Fibroblast of pulmonary artery (primary cell): Measurements from ENCODE around the gene PRODH.
"Not testable (repeated sequence)": the region's sequence is repeated elsewhere in the genome, so short reads cannot be mapped to it uniquely, and the experiment has no call there.

Experiments used
- DNase-seq: peaks from one replicate; pipeline ENCODE4 v3.0.0-alpha.2; 2010; ENCODE audit warnings: low read depth
- H3K4me3 ChIP-seq: replicated peaks from 2 replicates; pipeline ENCODE4 v1.5.1; 2011; ENCODE audit warnings: low read depth, mild to moderate bottlenecking, control low read depth, low read length, moderate library complexity
- TF ChIP-seq, protein P1 (sequence below): IDR thresholded peaks from 2 replicates; pipeline ENCODE4 v1.5.1; 2011; ENCODE audit warnings: mild to moderate bottlenecking, control low read depth, low read length, inconsistent platforms; ENCODE audit errors: missing control alignments

PRODH gene

DNA sequence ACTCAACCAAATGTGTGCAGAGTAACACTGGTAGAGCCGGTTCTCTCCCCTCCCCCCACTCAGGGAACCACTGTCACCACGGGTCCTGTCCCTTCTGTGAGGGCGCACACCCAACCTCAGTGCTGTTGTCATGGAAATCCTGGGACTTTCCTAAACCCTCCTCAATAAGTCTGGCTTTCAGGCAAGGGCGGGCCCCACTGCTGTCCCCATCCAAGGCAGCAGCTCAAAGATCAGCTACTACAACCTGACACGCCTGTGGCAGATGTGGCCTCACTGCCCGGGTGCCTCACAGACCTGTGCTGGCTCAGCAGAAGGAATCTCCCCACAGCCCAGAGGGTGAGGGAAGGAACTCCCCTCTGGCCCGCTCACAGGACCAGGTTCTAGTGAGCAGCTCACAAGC lies 2.2 kb downstream of the PRODH start:
- H3K4me3 ChIP-seq: no peak overlapping the region
- no peak for DNase-seq
- TF ChIP-seq, protein P1, sequence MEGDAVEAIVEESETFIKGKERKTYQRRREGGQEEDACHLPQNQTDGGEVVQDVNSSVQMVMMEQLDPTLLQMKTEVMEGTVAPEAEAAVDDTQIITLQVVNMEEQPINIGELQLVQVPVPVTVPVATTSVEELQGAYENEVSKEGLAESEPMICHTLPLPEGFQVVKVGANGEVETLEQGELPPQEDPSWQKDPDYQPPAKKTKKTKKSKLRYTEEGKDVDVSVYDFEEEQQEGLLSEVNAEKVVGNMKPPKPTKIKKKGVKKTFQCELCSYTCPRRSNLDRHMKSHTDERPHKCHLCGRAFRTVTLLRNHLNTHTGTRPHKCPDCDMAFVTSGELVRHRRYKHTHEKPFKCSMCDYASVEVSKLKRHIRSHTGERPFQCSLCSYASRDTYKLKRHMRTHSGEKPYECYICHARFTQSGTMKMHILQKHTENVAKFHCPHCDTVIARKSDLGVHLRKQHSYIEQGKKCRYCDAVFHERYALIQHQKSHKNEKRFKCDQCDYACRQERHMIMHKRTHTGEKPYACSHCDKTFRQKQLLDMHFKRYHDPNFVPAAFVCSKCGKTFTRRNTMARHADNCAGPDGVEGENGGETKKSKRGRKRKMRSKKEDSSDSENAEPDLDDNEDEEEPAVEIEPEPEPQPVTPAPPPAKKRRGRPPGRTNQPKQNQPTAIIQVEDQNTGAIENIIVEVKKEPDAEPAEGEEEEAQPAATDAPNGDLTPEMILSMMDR: no peak

DNA sequence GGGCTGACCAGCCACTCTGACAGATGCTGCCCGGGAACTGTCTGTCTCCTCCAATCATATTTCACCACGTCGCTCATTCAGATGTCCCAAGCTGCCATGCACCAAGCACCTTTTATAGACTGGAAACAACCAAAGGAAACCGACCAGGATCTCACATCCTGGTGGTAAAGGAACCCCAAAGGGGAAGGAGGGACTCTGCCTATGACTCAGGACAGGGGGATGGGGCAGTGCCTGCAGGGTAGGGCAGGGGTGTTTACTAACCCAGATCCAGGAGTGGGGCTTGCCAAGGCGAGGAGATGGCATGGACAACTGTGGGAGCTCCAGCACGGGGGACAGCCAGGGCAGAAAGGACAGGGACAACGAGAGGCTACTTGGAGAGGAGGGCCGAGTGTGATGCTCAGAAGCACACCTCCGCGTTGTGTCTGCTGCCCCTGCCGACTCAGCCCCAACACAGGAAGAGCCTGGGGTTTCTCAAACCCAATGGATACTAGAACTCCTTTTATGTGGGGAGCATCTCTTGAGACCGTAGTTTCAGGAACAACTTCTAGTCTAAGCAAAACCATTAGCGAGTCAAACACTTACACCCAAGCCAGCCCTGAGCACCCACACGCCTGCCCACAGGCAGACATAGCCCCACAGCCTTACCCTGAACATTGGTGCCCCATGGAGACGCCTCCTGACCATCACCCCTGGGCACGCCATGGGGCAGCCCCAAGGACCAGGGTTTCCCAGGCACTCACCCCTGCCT lies 4.0 kb downstream of the PRODH start:
- DNase-seq: no peak
- TF ChIP-seq, protein P1: no peak

DNA sequence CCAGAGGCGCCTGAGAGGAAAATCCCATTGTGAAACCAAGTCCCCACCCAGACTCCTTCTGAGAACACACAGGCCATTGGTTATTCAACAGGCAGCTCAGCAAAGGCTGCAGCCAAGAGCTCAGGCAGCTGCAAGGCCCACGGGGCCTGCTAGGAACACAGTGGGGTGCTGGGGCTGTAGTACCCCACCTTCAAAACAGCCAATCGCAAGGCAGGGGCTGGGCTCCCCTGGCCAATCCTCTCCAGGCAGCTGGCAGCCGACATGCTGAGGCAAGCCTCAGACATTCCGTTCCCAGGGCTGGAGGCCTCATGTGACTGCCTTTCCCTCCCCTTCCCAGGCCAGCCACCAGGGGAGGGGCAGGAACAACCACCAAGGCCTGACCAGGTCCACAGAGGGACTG lies 6.6 kb downstream of the PRODH start:
- TF ChIP-seq, protein P1: no peak
- no peak for DNase-seq
- H3K4me3 ChIP-seq: no peak overlapping the region

More for the DNA sequence above, 4.0 kb downstream of the PRODH start:
- no peak overlapping the region for H3K4me3 ChIP-seq

DNA sequence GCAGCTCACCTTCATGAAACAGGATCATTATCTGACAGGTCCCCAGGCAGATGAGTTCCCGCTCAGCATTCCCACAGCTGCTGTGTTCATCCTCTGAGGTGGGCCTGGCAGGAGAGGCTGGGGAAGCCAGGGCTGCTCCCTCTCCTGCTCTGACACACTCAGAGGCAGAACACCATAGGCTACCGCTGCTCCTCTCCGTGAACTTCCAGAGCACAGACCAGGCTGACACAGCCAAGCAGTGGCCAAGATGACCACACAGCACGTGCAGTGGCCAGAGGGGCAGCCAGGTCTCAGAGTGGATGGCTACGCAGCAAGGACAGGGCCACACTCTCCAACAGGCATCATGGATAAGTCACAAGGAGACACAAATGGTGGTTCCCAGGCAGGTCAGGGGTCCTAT lies 8.5 kb downstream of the PRODH start:
- TF ChIP-seq, protein P1: no peak
- no peak for DNase-seq
- H3K4me3 ChIP-seq: no peak overlapping the region

DNA sequence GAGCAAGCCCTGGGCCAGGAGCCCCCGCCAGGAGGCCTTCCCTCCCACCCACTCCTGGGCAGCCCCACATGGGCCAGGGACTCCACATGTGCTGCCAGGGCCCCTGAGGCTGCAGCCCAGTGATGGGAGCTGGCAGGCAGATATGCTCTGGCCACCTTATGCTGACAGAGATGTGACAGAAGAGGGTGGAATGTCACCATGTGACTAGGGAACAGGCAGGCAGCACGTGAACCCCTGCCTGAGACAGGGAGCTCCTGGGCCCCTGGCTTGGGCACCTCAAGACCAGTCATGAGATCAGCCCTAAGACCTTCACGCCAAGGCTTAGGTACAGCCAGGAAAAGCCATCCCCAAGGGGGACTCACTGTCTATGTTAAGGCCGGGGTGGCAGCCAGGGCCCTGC lies 9.1 kb downstream of the PRODH start:
- TF ChIP-seq, protein P1: no peak

DNA sequence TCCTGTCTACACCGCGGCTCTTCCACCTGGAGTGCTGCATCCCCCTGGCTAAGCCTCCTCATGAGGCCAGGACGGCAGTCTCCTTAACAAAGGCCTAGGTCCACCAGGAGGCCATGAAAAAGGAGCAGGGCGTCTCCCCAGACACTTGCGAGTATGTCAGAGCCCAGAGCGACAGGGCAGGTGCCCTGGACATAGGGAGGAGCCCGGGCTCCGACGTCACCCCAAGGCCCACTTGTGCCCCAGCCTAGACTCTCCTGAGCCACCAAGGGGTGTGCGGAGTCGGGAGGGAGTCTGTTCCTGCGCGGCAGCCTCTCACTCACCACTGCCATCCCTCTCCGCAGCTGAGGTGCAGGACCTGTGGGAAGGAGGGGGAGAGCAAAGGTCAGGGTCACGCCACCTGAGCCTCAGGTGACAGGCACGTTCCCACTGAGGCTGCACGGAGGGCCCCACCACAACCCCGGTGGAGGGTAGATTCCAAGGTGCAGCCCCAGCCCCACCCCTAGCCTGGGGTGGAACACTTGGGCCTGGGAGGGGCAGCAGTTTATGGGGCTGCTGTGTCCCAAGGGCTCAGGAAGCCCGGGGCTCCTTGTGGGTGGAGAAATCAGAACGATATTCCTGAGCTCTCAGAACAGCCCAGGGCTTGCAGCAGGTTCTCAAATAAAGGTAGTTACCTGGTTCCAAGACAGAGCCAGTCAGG lies 10.6 kb downstream of the PRODH start:
- TF ChIP-seq, protein P1: no peak
- DNase-seq: no peak
- no peak overlapping the region for H3K4me3 ChIP-seq

More for the DNA sequence above, 9.1 kb downstream of the PRODH start:
- H3K4me3 ChIP-seq: no peak overlapping the region
- DNase-seq: no peak

DNA sequence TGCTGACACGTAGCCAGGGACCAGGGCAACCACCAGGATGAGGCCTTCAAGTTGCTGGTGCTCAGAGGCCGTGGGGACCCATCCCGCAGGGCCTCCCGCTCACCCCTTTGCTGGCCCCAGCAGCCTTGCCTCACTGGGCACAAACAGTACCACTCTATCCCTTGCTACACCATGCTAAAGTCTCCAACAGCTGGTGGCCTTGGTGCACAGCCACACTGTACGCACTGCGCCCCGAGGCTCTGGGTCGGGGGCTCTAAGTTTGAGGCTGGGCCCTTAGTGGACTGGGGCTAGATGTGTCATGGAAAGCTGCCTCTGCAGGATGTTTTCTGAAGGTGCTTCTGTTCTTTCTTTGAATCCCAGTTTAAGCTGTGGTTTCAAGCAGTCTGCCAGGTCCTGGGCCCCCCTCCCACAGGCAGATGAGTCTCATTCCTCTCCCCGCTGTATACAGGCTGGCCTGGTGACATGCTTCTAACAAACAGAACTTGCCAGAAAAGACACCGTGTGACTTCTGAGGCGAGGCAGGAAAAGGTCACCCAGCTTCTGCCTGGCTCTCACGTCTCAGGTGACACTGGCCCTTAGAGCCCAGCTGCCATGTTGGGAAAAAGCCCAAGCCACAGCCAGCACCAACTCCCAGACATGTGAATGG lies 15.7 kb downstream of the PRODH start:
- not testable (repeated sequence) for H3K4me3 ChIP-seq, DNase-seq

DNA sequence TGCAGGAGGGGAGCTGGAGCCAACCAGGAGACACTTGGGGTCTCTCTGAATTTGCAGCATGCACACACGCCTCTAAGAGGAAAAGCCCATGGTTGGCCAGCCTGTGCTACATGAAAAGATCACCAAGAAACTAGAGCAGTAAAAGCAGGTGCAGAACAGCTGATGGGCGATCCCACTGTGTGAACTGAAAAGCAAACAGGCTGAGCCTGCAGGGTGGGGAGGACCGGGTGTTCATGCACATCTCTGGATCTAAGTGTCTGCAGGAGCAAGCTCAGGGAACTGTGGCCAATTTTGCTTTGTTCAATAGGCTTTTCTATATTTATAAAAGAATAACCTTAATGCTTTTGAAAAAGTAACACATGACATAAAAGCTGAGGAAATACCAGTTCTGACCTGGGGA lies 18.3 kb downstream of the PRODH start:
- not testable (repeated sequence) for DNase-seq

DNA sequence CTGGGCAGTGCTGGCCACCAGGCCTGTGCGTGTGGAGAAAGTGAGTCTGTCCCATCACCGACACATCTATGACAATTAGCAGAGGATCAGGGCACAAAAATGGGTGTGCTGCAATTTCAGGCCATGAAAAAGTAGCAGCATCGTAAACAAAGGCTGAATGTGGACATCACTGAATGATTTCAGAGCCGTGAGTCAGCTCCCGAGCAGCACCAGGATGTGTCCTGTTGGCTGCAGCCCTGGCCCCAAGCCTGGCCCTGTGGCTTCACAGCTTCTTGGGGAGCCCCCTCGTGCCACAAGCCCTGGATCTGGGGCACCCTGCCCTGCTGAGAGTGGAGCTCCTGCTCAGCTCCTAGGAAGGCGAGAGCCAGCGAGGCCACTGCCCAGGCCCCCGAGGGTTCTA lies 20.5 kb downstream of the PRODH start:
- DNase-seq, H3K4me3 ChIP-seq: not testable (repeated sequence)

More for the DNA sequence above, 18.3 kb downstream of the PRODH start:
- H3K4me3 ChIP-seq: not testable (repeated sequence)

DNA sequence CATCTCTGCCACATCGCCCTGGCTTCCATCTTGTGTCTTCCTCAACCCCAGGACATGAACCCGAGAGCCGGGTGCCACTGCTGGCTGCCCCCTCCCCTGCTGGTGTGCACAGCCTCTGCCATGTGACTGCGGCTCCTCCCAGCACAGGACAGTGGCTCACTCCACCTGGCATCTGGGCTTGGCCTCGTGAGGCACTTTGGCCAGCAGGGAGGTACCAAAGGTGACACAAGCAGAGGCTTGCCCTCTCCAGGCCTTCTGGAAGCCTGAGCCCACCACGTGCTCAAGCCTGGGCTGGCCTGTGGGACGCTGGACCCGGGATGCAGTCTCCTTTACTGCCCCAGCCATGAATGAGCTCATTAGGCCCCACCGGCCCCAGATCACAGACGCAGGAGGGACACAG lies 21.5 kb downstream of the PRODH start:
- H3K4me3 ChIP-seq, DNase-seq: not testable (repeated sequence)
